Fibroblast of the conjunctiva (primary cell): ENCODE data around the gene TCF7L2.

Source experiments
- DNase-seq: peaks from one replicate; pipeline ENCODE4 v3.0.0-alpha.2; 2010; ENCODE audit warnings: low read depth

TCF7L2 gene

DNA sequence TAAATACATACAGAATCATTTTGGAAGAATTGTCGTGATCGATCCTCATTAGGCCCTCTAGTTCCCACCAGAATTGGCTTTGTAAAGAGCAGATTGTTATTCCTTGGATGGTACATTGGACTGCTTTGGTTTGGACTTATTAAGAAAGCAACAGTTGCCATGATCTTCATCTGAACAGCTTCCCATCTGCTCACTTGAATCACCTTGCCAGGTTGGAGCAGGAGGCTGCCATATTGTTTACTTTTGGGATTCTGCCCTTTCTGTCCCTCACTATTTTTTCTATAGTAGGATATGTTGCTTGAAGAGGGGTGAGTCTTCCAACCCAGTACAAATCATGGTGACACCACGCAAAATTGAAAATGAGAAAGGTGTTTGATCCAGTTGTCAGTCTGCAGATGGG lies 199.6 kb downstream of the TCF7L2 start:
- no peak for DNase-seq

GRCh38 chr10:113151190-113151666 lies 201.2 kb downstream of the TCF7L2 start:
- no peak for DNase-seq

DNA sequence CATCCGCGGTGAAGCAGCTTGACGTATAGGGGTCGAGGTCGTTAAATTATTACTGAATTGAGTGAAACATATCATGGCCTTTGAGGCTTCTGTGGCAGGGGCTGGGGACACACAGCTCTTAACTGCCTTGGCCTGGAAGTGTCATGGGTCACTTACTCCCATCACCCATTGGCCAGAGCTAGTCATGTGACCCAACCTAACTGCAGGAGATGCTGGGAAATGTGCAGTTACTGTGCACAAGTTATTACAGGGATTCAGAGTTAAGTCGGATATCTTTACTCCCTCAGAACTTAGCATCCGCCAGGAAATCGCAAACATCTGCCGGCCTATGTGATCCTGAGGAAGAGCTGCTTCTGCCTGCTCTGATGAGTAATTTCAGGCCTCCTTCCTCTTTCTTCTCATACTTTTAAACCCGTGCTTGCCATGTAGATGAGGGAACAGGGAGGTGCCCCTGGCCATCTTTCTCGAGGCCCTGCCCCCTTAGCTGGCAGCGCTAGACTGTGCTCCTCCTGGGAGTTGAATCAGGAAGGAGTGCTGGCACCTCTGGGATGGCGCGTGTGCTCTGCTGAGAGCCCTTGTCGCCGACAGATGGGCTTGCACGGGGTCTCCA lies 203.6 kb downstream of the TCF7L2 start:
- no peak for DNase-seq

GRCh38 chr10:113157441-113157840 lies 207.4 kb downstream of the TCF7L2 start:
- no peak for DNase-seq

GRCh38 chr10:113158183-113158582 lies 208.1 kb downstream of the TCF7L2 start:
- no peak for DNase-seq

DNA sequence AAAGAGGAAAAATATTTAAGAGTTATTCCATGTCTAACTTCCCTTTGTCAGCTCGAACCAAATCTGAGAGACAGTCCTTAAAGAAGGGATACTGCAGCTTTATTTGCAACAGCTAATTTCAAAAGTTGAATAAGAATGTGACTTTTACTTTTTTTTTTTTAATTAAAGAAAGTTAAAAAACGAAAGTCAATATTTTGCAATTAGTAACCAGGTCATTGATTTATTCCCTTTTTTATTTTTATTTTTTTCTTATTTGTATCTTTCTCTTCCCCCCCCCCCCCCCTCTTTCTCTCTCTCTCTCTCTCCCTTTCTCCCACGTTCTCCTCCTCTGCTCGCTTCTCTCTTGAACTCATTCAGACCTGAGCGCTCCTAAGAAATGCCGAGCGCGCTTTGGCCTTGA lies 209.5 kb downstream of the TCF7L2 start:
- no peak for DNase-seq

DNA sequence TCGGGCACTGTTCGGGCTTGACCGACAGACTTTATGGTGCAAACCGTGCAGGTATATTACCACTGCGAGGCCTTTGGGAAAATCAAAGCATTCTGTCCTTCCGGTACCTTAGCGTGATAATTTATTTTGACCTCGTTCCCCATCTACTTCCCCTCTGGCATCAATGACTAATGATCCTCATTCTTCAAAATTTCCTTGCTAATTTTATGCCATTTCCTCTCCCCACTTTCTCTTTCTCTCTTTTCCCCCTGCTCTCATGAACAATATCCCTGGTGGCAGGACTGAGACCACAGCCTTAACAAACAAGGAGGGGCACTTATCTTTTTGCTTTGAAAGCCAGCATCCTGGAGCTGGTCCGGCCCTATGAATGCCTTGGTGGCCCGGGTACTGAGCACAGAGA lies 210.6 kb downstream of the TCF7L2 start:
- DNase-seq: no peak

DNA sequence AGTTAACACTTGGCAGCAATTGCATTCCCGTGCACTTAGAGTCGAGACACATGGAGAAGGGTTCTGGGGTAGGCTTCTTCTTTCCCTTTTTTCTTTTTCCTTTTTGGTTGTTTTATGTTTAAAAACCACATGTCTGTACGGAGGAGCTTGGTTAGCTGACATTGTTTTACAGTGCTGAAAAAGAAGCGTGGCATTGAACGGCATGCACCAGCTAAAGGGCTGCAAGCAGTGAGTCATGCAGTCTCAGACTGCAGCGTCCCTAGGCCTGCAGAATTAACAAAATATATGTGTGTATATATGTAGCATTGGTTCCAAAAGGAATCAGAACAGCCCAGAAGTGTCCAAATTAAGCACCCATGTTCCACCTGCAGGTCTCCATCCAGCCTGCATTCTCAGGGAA lies 211.0 kb downstream of the TCF7L2 start:
- DNase-seq: no peak

- no peak for DNase-seq
These were observed 212.9 kb downstream of the TCF7L2 start for GRCh38 chr10:113162960-113163359.

DNA sequence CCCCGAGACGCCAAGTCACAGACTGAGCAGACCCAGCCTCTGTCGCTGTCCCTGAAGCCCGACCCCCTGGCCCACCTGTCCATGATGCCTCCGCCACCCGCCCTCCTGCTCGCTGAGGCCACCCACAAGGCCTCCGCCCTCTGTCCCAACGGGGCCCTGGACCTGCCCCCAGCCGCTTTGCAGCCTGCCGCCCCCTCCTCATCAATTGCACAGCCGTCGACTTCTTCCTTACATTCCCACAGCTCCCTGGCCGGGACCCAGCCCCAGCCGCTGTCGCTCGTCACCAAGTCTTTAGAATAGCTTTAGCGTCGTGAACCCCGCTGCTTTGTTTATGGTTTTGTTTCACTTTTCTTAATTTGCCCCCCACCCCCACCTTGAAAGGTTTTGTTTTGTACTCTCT lies 215.6 kb downstream of the TCF7L2 start:
- no peak for DNase-seq

- no peak for DNase-seq
These were observed 217.7 kb downstream of the TCF7L2 start for GRCh38 chr10:113167702-113168101.

- DNase-seq: no peak
These were observed 218.5 kb downstream of the TCF7L2 start for GRCh38 chr10:113168584-113168983.

- no peak for DNase-seq
These were observed 219.1 kb downstream of the TCF7L2 start for GRCh38 chr10:113169111-113169510.

GRCh38 chr10:113169853-113170460 lies 219.9 kb downstream of the TCF7L2 start:
- DNase-seq: no peak

DNA sequence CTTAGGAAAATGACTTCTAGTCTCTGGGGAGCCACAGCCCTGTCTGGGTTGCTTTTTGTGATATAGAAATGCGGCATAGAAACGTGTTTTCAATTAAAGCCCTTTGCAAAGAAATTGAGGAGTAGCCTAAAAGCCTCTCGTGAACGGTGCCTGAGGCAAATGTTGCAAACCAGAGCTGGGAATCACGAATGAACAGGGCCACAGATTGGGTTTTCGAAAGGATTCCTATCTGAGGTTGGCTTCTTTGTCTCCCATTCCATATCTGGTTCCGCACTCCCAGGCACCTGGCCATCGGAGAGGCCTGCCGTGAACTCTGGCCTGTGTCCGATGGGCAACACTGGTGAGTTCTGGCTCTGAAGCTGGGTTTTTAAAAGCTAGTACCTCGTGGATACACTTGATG lies 221.6 kb downstream of the TCF7L2 start:
- DNase-seq: no peak

DNA sequence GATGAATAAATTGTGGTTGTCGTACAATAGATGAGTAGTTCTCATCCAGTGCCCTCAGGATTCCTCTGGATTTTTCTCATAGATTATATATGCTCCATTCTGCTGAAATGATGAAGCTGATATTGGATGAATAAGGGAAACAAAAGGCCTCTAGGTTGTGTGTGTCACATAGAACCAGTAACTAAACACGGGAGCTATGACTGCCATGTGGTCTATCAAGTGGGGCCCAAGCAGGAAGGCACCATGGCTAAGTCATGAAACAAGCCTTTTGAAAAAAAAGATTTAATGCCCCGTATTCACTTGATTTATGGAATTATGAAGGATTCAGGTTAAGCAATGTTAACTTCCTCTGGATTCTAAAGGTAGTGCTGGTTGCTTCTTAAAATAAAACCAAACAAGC lies 225.1 kb downstream of the TCF7L2 start:
- no peak for DNase-seq

- no peak for DNase-seq
These were observed 226.0 kb downstream of the TCF7L2 start for GRCh38 chr10:113175756-113176651.

- no peak for DNase-seq
These were observed 226.7 kb downstream of the TCF7L2 start for GRCh38 chr10:113176652-113177155.

GRCh38 chr10:113177156-113177935 lies 227.3 kb downstream of the TCF7L2 start:
- no peak for DNase-seq

GRCh38 chr10:113177936-113178335 lies 227.9 kb downstream of the TCF7L2 start:
- no peak for DNase-seq

DNA sequence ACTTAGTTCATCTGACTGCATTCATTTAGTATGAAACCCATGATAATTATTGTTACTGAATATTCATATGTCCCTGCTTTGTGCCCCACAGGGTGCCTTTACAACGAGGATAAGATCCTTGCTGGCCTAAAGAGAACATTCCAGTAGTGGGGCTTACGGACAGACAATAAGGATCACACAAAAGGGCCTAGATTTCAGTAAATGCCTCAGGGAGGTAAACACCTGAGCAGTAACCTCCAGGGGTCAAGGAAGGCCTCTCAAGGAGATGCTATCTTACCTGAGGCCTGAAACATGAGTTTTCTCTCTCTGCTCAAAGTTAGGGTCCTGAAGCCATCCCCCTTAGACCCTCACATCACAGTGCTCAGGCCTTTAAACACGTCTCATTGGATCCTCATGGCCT lies 228.7 kb downstream of the TCF7L2 start:
- no peak for DNase-seq

GRCh38 chr10:113179265-113179664 lies 229.2 kb downstream of the TCF7L2 start:
- no peak for DNase-seq
